Neural cell (in vitro differentiated cells): ENCODE measurements around the gene MARS1. TPM values are rescaled to one million over a fixed set of nuclear protein-coding genes. Genes with fewer than 3 reads are reported as not detected.
A peak's percentile ranks its signal among the peaks of the same experiment; 100 is the strongest.
"Not testable (repeated sequence)": the region's sequence is repeated elsewhere in the genome, so short reads cannot be mapped to it uniquely, and the experiment has no call there.

Experiments used
- H2AFZ ChIP-seq: fragments of 200-600, 300-800 bp; sonication (generic), shearing (Covaris generic); 2 replicates; pipeline ENCODE4 v1.6.0; 2014; ENCODE audit warnings: low read depth, mild to moderate bottlenecking, antibody characterized with exemption, low read length, moderate library complexity
- H3F3A ChIP-seq: fragments of 200-600 bp; shearing (Covaris generic); 2 replicates; pipeline ENCODE4 v1.6.1; 2016; ENCODE audit warnings: mild to moderate bottlenecking, moderate library complexity, mixed read lengths, antibody characterized with exemption, low read length; ENCODE audit not compliant: insufficient read depth, poor library complexity, severe bottlenecking
- H3K27ac ChIP-seq: fragments of 200-600, 300-800 bp; sonication (generic), shearing (Covaris generic); 2 replicates; pipeline ENCODE4 v1.5.1; 2014; ENCODE audit warnings: mild to moderate bottlenecking, low read length, moderate library complexity
- H3K27me3 ChIP-seq: fragments of 300-800, 200-600 bp; sonication (generic), shearing (Covaris generic); 2 replicates; pipeline ENCODE4 v1.6.0; 2014; ENCODE audit warnings: mild to moderate bottlenecking, low read depth, low read length, moderate library complexity; ENCODE audit not compliant: insufficient read depth
- H3K36me3 ChIP-seq: fragments of 300-800, 200-600 bp; sonication (generic), shearing (Covaris generic); 2 replicates; pipeline ENCODE4 v1.5.1; 2014; ENCODE audit warnings: mild to moderate bottlenecking, antibody characterized with exemption, low read length, moderate library complexity; ENCODE audit not compliant: insufficient read depth
- H3K4me2 ChIP-seq: fragments of 300-800, 200-600 bp; sonication (generic), shearing (Covaris generic); 2 replicates; pipeline ENCODE4 v1.6.0; 2014; ENCODE audit warnings: mild to moderate bottlenecking, low read length
- H3K4me3 ChIP-seq: fragments of 300-800, 200-600 bp; sonication (generic), shearing (Covaris generic); 2 replicates; pipeline ENCODE4 v1.5.1; 2014; ENCODE audit warnings: mild to moderate bottlenecking, low read length, moderate library complexity
- H3K79me2 ChIP-seq: fragments of 200-600 bp; shearing (Covaris generic); replicated peaks from 2 replicates; pipeline ENCODE4 v1.6.0; 2014; ENCODE audit warnings: mild to moderate bottlenecking, low read length, moderate library complexity; ENCODE audit not compliant: insufficient read depth
- H3K9ac ChIP-seq: fragments of 300-800, 200-600 bp; sonication (generic), shearing (Covaris generic); 2 replicates; pipeline ENCODE4 v1.6.1; 2016; ENCODE audit warnings: mild to moderate bottlenecking, low read length, mixed read lengths
- H3K9me2 ChIP-seq: fragments of 200-600 bp; shearing (Covaris generic); 2 replicates; pipeline ENCODE4 v1.6.1; 2016; ENCODE audit warnings: mild to moderate bottlenecking, low read length, mixed read lengths; ENCODE audit not compliant: insufficient read depth
- H3K9me3 ChIP-seq: fragments of 200-600, 300-800 bp; sonication (generic), shearing (Covaris generic); 2 replicates; pipeline ENCODE4 v1.6.1; 2016; ENCODE audit warnings: mild to moderate bottlenecking, mixed run types, low read length, moderate library complexity, mixed read lengths
- H4K20me1 ChIP-seq: fragments of 200-600 bp; shearing (Covaris generic); 2 replicates; pipeline ENCODE4 v1.6.1; 2016; ENCODE audit warnings: mild to moderate bottlenecking, mixed run types; ENCODE audit not compliant: insufficient read depth
- CTCF ChIP-seq: fragments of 450-650 bp; IDR thresholded peaks from 2 replicates; pipeline ENCODE4 v1.5.1; 2014; ENCODE audit warnings: antibody characterized with exemption, mild to moderate bottlenecking, moderate library complexity; ENCODE audit not compliant: poor library complexity, severe bottlenecking
- EP300 ChIP-seq: fragments of 450-650 bp; conservative IDR thresholded peaks from 2 replicates; pipeline ENCODE4 v1.6.1; 2014; ENCODE audit warnings: antibody characterized with exemption, mild to moderate bottlenecking, moderate library complexity; ENCODE audit not compliant: poor library complexity, severe bottlenecking
- EZH2 ChIP-seq: fragments of 200-600, 300-800 bp; shearing (Covaris generic), sonication (generic); IDR thresholded peaks from 2 replicates; pipeline ENCODE4 v1.6.1; 2014; ENCODE audit warnings: antibody characterized with exemption, low read length, borderline replicate concordance, mild to moderate bottlenecking; ENCODE audit not compliant: insufficient read depth, poor library complexity, severe bottlenecking
- MXI1 ChIP-seq: fragments of 450-650 bp; conservative IDR thresholded peaks from 2 replicates; pipeline ENCODE4 v1.6.1; 2014; ENCODE audit warnings: antibody characterized with exemption, mild to moderate bottlenecking; ENCODE audit not compliant: poor library complexity, severe bottlenecking
- POLR2AphosphoS5 ChIP-seq: IDR thresholded peaks from 2 replicates; pipeline ENCODE4 v1.6.1; 2012
- RAD21 ChIP-seq: fragments of 450-650 bp; conservative IDR thresholded peaks from 2 replicates; pipeline ENCODE4 v1.6.1; 2014; ENCODE audit warnings: antibody characterized with exemption, mild to moderate bottlenecking, moderate library complexity
- REST ChIP-seq: IDR thresholded peaks from 2 replicates; pipeline ENCODE4 v1.6.1; 2012; ENCODE audit warnings: borderline replicate concordance
- SMC3 ChIP-seq: fragments of 450-650 bp; conservative IDR thresholded peaks from 2 replicates; pipeline ENCODE4 v1.6.1; 2014; ENCODE audit warnings: antibody characterized with exemption, mild to moderate bottlenecking, moderate library complexity; ENCODE audit not compliant: poor library complexity
- TAF1 ChIP-seq: IDR thresholded peaks from 2 replicates; pipeline ENCODE4 v1.6.1; 2012; ENCODE audit warnings: low read depth
- polyA plus RNA-seq: library from polyadenylated mRNA; depleted of rRNA; stranded (reverse); fragments of >200 nt; gene quantifications from 2 replicates; pipeline ENCODE4 v1.2.3, GENCODE V29; 2014

Gene MARS1
- polyA plus RNA-seq, 1 donor from 2014 or later = 321 TPM

GRCh38 chr12:57491393-57492280, 3.8 kb downstream of the MARS1 start:
- peaks cover 4% of the 10 kb centered on the region for H3K36me3 ChIP-seq
- no peaks in the 10 kb centered on the region for H3K27me3 ChIP-seq
- no peaks in the 10 kb centered on the region for H3F3A ChIP-seq
- no peak overlapping the region for H3K4me3 ChIP-seq
- TF ChIP-seq REST (no peak), CTCF (peak; percentile 63), EP300 (peak; percentile 21), RAD21 (no peak), POLR2AphosphoS5 (no peak)
- no peak overlapping the region for H3K4me2 ChIP-seq
- no peak overlapping the region for H2AFZ ChIP-seq
- peak overlapping the region; percentile 39 for H3K9ac ChIP-seq
- H3K9me3 ChIP-seq = no peaks in the 10 kb centered on the region
- peaks cover 15% of the 10 kb centered on the region for H3K79me2 ChIP-seq
- H4K20me1 ChIP-seq = no peaks in the 10 kb centered on the region
- no peaks in the 10 kb centered on the region for H3K9me2 ChIP-seq
- peak overlapping the region; percentile 66 for H3K27ac ChIP-seq

GRCh38 chr12:57495051-57495701, 7.3 kb downstream of the MARS1 start:
- H3K9me2 ChIP-seq, H3K4me2 ChIP-seq, H3K9me3 ChIP-seq, H3K4me3 ChIP-seq, H2AFZ ChIP-seq, H3K27me3 ChIP-seq, H3F3A ChIP-seq, H3K79me2 ChIP-seq, H4K20me1 ChIP-seq, H3K9ac ChIP-seq, H3K27ac ChIP-seq, H3K36me3 ChIP-seq: not testable (repeated sequence)

- Histone ChIP-seq H3K27me3 (no peaks in the 10 kb centered on the region), H3K9me2 (no peaks in the 10 kb centered on the region), H3K36me3 (peaks cover 14% of the 10 kb centered on the region), H3K4me3 (no peak overlapping the region), H3K79me2 (no peaks in the 10 kb centered on the region), H3K4me2 (no peak overlapping the region), H3K9me3 (no peaks in the 10 kb centered on the region), H4K20me1 (no peaks in the 10 kb centered on the region), H3K27ac (no peak overlapping the region), H2AFZ (no peak overlapping the region), H3K9ac (no peak overlapping the region), H3F3A (no peaks in the 10 kb centered on the region)
- TF ChIP-seq MXI1 = no peak
- TF ChIP-seq POLR2AphosphoS5 = no peak
- no peak for TF ChIP-seq CTCF
- no peak for TF ChIP-seq TAF1
- TF ChIP-seq SMC3 = no peak
- no peak for TF ChIP-seq REST
- no peak for TF ChIP-seq RAD21
- no peak for TF ChIP-seq EZH2
- no peak for TF ChIP-seq EP300
Observed at GRCh38 chr12:57496822-57497221, 9.0 kb downstream of the MARS1 start.
